Osteocyte (in vitro differentiated cells): ENCODE data around the gene DENND4A. TPM values are rescaled to one million over a fixed set of nuclear protein-coding genes. Genes with fewer than 3 reads are reported as not detected.

ENCODE experiments used
- DNase-seq: peaks from one replicate; pipeline ENCODE4 v3.0.0; 2021; ENCODE audit warnings: mixed read lengths; ENCODE audit not compliant: unreplicated experiment; ENCODE audit errors: extremely low spot score
- H3K27ac Mint-ChIP-seq: one replicate; pipeline ENCODE4 v1.8.0; 2021; ENCODE audit warnings: mild to moderate bottlenecking, mixed read lengths; ENCODE audit not compliant: unreplicated experiment
- H3K27me3 Mint-ChIP-seq: one replicate; pipeline ENCODE4 v1.8.0; 2021; ENCODE audit warnings: mixed read lengths; ENCODE audit not compliant: unreplicated experiment
- H3K36me3 Mint-ChIP-seq: one replicate; pipeline ENCODE4 v1.8.0; 2021; ENCODE audit warnings: mixed read lengths; ENCODE audit not compliant: unreplicated experiment
- H3K4me1 Mint-ChIP-seq: one replicate; pipeline ENCODE4 v1.8.0; 2021; ENCODE audit warnings: mixed read lengths; ENCODE audit not compliant: unreplicated experiment
- H3K4me3 Mint-ChIP-seq: one replicate; pipeline ENCODE4 v1.8.0; 2021; ENCODE audit warnings: mild to moderate bottlenecking, moderate library complexity, mixed read lengths; ENCODE audit not compliant: unreplicated experiment
- H3K9me3 Mint-ChIP-seq: one replicate; pipeline ENCODE4 v1.8.0; 2021; ENCODE audit warnings: mixed read lengths; ENCODE audit not compliant: unreplicated experiment
- total RNA-seq: library from RNA; stranded (reverse); gene quantifications from 2 replicates; pipeline ENCODE4 v1.2.1, GENCODE V29; 2021
- TF ChIP-seq, protein P1 (sequence below): fragments of 200-600 bp; sonication (generic); IDR thresholded peaks from 2 replicates; pipeline ENCODE4 v1.5.0; 2021; ENCODE audit warnings: antibody characterized with exemption, mild to moderate bottlenecking, moderate library complexity

Gene DENND4A
- total RNA-seq, 1 donor from 2014 or later, result 24.5 TPM

DNA sequence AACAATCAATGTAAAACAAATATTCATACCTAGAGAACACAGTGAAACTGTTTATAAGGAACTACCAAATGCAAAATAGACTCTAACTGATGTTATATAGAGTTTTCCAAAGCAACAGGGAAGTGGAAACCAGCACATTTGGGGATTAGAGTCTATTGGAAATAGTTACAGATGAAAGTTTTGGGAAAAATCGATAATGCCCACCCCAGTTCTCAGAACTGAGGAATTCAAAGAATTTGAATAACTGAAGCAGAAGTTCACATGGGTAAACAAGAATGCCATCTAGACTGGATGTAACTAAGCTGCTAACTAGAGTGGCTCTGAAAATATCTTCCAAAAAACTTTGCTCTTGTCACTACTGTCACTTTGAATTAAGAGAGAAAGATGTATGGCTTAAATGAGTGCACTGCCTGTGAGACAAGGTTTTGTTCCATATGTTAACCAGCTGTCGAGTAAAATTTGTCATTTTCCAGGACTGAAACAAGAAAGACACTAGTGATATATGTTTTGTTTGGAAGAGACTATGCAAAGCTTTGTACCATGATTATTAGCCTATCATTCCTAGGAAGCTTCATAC lies 9.2 kb upstream of the DENND4A start:
- no peak for DNase-seq
- TF ChIP-seq, protein P1, sequence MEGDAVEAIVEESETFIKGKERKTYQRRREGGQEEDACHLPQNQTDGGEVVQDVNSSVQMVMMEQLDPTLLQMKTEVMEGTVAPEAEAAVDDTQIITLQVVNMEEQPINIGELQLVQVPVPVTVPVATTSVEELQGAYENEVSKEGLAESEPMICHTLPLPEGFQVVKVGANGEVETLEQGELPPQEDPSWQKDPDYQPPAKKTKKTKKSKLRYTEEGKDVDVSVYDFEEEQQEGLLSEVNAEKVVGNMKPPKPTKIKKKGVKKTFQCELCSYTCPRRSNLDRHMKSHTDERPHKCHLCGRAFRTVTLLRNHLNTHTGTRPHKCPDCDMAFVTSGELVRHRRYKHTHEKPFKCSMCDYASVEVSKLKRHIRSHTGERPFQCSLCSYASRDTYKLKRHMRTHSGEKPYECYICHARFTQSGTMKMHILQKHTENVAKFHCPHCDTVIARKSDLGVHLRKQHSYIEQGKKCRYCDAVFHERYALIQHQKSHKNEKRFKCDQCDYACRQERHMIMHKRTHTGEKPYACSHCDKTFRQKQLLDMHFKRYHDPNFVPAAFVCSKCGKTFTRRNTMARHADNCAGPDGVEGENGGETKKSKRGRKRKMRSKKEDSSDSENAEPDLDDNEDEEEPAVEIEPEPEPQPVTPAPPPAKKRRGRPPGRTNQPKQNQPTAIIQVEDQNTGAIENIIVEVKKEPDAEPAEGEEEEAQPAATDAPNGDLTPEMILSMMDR, result no peak
- Mint-ChIP-seq H3K27ac (no peak overlapping the region), H3K4me3 (no peak overlapping the region), H3K4me1 (peaks cover 24% of the 10 kb centered on the region), H3K9me3 (no peaks in the 10 kb centered on the region), H3K36me3 (no peaks in the 10 kb centered on the region), H3K27me3 (no peaks in the 10 kb centered on the region)

DNA sequence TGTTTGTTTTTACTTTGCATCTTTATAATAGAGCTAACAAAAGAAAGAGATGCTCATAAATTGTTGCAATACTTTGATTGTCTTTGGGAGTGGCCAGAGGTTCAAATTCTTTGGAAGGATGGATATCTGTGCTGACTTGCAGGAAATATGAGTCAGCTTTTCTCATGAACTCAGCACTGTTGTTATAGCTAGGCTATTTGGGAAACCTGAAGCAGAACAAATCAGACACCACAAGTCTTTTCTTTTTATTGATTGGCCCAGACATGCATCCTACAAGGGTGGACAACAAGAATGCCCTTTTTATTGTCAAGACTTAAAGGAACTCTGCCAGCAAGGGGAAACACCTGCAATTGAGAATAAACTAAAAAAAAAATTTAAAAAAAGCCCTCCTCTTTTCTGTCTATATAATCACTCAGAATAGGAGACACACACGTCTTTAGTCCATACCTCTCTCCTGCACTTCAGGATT lies 4.6 kb upstream of the DENND4A start:
- TF ChIP-seq, protein P1, result no peak
- Mint-ChIP-seq H3K4me3 (no peak overlapping the region), H3K4me1 (peaks cover 35% of the 10 kb centered on the region), H3K27me3 (no peaks in the 10 kb centered on the region), H3K36me3 (no peaks in the 10 kb centered on the region), H3K9me3 (no peaks in the 10 kb centered on the region), H3K27ac (peak overlapping the region; percentile 6)
- DNase-seq, result no peak

DNA sequence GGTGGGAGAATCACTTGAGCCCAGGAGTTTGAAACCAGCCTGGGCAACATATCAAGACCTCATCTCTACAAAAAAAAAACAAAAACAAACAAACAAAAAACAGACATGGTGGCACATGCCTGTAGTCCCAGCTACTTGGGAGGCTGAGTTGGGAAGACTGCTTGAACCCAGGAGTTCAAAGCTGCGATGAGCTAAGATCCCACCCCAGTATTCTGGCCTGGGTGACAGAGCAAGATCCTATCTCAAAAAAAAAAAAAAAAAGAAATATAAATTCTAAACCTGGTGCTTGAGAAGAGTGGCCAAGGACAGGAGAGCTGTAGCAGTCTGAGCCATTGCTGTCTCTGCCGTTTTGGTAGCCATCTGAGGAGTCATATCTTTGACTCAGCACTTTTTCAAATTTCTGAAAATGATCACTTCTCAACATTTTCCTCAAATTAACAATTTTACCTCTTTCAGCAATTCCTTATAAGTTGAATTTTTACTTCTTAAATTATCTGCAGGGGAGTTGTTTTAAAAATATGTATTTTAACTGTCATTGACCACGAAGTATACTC lies 3.6 kb upstream of the DENND4A start:
- TF ChIP-seq, protein P1, result no peak
- H3K4me3 Mint-ChIP-seq, result no peak overlapping the region
- no peak for DNase-seq
- no peaks in the 10 kb centered on the region for H3K36me3 Mint-ChIP-seq
- H3K4me1 Mint-ChIP-seq, result peaks cover 29% of the 10 kb centered on the region
- no peaks in the 10 kb centered on the region for H3K27me3 Mint-ChIP-seq
- no peaks in the 10 kb centered on the region for H3K9me3 Mint-ChIP-seq
- H3K27ac Mint-ChIP-seq, result no peak overlapping the region

DNA sequence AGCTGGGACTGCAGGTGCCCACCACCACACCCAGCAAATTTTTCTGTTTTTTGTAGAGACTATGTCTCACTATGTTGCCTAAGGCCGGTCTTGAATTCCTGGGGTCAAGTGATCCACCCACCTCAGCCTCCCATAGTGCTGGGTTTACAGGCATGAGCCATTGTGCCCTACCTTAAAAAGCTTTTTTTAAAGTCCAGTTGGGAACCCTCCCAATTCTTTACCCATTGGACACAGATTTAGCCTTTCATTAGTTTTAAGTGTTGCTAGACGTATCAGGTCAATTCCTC lies 1.7 kb upstream of the DENND4A start:
- DNase-seq, result no peak
- H3K27ac Mint-ChIP-seq, result no peak overlapping the region
- TF ChIP-seq, protein P1, result no peak
- peaks cover 37% of the 10 kb centered on the region for H3K4me1 Mint-ChIP-seq
- H3K27me3 Mint-ChIP-seq, result no peaks in the 10 kb centered on the region
- H3K36me3 Mint-ChIP-seq, result no peaks in the 10 kb centered on the region
- H3K4me3 Mint-ChIP-seq, result no peak overlapping the region
- no peaks in the 10 kb centered on the region for H3K9me3 Mint-ChIP-seq

DNA sequence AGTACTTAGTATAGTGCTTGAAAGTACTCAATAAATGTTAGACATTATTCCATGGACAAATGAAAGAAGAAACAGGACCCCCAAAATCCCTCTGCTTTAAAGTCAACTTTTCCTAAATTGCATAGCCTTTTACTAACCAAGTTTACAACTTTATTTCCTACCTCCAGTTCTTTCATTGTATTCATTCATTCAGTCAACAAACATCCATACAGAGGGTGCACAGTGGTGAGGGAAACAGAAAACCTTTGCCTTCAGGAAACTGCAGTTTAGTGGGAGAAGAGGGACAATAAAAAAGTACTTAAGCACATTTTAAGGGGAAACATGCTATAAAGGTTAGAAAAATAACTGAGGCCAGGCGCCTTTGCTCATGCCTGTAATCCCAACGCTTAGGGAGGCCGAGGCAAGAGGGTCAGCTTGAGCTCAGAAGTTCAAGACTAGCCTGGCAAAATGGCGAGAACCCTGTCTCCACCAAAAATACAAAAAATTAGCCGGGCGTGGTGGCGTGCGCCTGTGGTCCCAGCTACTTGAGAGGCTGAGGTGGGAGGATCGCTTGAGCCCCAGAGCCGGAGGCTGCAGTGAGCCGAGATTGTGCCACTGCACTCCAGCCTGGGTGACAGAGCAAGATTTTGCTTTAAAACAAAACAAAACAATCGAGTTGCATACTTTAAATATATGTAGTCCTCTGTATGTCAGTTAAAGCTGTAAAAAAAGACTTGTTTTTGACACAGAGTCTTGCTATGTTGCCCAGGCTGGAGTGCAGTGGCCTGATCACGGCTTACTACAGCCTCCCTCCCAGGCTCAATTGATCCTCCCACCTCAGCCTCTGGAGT lies 1.1 kb upstream of the DENND4A start:
- H3K27ac Mint-ChIP-seq, result peak overlapping the region; percentile 98
- no peaks in the 10 kb centered on the region for H3K27me3 Mint-ChIP-seq
- no peaks in the 10 kb centered on the region for H3K9me3 Mint-ChIP-seq
- H3K4me3 Mint-ChIP-seq, result peak overlapping the region; percentile 95
- peaks cover 37% of the 10 kb centered on the region for H3K4me1 Mint-ChIP-seq
- DNase-seq, result no peak
- TF ChIP-seq, protein P1, result no peak
- no peaks in the 10 kb centered on the region for H3K36me3 Mint-ChIP-seq
